ENCODE measurements around the gene ABCC3.

- TF ChIP-seq CTCF (IDR thresholded peaks at IDR 0.05; ENCODE audit: insufficient read depth, low read length), result no peak
- TF ChIP-seq GABPA (IDR thresholded peaks at IDR 0.05; ENCODE audit: low read depth), result no peak
- no peak for TF ChIP-seq POLR2AphosphoS5 (IDR thresholded peaks at IDR 0.05; ENCODE audit: low read depth)
- TF ChIP-seq, protein P1, sequence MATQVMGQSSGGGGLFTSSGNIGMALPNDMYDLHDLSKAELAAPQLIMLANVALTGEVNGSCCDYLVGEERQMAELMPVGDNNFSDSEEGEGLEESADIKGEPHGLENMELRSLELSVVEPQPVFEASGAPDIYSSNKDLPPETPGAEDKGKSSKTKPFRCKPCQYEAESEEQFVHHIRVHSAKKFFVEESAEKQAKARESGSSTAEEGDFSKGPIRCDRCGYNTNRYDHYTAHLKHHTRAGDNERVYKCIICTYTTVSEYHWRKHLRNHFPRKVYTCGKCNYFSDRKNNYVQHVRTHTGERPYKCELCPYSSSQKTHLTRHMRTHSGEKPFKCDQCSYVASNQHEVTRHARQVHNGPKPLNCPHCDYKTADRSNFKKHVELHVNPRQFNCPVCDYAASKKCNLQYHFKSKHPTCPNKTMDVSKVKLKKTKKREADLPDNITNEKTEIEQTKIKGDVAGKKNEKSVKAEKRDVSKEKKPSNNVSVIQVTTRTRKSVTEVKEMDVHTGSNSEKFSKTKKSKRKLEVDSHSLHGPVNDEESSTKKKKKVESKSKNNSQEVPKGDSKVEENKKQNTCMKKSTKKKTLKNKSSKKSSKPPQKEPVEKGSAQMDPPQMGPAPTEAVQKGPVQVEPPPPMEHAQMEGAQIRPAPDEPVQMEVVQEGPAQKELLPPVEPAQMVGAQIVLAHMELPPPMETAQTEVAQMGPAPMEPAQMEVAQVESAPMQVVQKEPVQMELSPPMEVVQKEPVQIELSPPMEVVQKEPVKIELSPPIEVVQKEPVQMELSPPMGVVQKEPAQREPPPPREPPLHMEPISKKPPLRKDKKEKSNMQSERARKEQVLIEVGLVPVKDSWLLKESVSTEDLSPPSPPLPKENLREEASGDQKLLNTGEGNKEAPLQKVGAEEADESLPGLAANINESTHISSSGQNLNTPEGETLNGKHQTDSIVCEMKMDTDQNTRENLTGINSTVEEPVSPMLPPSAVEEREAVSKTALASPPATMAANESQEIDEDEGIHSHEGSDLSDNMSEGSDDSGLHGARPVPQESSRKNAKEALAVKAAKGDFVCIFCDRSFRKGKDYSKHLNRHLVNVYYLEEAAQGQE (IDR thresholded peaks at IDR 0.05; ENCODE audit: insufficient replicate concordance, low read depth), result no peak
These were observed 78.0 kb downstream of the ABCC3 start for GRCh38 chr17:50712641-50713040.

All from HL-60 (cell line).